Measurements from ENCODE around the gene MARCHF6. TPM values are rescaled to one million over a fixed set of nuclear protein-coding genes. Genes with fewer than 3 reads are reported as not detected.
A peak's percentile ranks its signal among the peaks of the same experiment; 100 is the strongest.

The MARCHF6 gene
- total and polyA plus RNA-seq, 9 of the 15 experiments (the other 6 are each of a cell fraction or from before 2014, with no cell fraction given), result 74.1 to 456 (median 116) TPM

DNA sequence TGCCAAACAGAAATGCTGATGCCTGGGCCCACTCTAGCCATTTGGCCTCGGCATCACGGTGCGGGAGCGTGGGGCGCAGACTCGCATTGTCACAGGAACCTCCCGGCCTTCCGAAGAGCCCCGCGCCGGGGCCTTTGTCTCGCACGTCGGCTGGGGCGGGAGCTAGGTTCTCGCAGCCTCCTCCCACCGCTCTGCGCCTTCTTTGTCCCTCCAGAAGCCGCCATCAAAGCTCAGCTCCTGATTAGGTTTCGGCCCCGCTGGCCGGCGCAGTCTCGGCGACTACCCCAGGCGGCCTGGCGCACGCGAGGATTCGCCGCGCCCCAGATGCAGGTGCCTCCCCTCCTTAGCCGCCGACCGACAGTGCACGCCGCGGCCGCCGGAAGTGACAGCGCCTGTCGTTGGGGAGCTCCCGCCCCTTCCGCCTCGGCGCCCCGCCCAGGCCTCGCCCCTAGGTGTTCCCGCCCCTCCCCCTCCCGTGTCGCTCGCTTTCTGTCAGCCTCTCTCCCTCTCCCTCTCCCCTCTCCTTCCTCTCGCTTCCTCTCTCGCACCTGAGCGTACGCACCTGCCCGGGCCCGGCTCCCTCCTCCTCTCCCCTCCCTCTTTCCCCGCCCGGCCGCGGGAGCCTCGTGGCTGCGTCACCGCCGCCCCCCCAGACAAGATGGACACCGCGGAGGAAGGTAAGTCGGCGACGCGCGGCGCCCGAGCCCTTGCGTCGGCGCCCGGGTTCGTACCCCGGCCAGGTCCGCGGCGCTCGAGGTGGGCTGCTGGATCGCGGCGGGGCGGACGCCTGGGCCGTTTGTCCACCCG, at the start of gene MARCHF6 (continued):
- TF ChIP-seq, protein P1, sequence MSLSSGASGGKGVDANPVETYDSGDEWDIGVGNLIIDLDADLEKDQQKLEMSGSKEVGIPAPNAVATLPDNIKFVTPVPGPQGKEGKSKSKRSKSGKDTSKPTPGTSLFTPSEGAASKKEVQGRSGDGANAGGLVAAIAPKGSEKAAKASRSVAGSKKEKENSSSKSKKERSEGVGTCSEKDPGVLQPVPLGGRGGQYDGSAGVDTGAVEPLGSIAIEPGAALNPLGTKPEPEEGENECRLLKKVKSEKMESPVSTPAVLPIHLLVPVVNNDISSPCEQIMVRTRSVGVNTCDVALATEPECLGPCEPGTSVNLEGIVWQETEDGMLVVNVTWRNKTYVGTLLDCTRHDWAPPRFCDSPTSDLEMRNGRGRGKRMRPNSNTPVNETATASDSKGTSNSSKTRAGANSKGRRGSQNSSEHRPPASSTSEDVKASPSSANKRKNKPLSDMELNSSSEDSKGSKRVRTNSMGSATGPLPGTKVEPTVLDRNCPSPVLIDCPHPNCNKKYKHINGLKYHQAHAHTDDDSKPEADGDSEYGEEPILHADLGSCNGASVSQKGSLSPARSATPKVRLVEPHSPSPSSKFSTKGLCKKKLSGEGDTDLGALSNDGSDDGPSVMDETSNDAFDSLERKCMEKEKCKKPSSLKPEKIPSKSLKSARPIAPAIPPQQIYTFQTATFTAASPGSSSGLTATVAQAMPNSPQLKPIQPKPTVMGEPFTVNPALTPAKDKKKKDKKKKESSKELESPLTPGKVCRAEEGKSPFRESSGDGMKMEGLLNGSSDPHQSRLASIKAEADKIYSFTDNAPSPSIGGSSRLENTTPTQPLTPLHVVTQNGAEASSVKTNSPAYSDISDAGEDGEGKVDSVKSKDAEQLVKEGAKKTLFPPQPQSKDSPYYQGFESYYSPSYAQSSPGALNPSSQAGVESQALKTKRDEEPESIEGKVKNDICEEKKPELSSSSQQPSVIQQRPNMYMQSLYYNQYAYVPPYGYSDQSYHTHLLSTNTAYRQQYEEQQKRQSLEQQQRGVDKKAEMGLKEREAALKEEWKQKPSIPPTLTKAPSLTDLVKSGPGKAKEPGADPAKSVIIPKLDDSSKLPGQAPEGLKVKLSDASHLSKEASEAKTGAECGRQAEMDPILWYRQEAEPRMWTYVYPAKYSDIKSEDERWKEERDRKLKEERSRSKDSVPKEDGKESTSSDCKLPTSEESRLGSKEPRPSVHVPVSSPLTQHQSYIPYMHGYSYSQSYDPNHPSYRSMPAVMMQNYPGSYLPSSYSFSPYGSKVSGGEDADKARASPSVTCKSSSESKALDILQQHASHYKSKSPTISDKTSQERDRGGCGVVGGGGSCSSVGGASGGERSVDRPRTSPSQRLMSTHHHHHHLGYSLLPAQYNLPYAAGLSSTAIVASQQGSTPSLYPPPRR (CRISPR knock-in tag; IDR thresholded peaks at IDR 0.05; ENCODE audit: borderline replicate concordance), result peak; percentile 10; the same call in 1 of the 2 replicates
- TF ChIP-seq, protein P2, sequence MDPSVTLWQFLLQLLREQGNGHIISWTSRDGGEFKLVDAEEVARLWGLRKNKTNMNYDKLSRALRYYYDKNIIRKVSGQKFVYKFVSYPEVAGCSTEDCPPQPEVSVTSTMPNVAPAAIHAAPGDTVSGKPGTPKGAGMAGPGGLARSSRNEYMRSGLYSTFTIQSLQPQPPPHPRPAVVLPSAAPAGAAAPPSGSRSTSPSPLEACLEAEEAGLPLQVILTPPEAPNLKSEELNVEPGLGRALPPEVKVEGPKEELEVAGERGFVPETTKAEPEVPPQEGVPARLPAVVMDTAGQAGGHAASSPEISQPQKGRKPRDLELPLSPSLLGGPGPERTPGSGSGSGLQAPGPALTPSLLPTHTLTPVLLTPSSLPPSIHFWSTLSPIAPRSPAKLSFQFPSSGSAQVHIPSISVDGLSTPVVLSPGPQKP (CRISPR knock-in tag; IDR thresholded peaks at IDR 0.05), result no peak
- TF ChIP-seq TEAD4 (IDR thresholded peaks at IDR 0.05; ENCODE audit: low read length), result 0 out of 2 replicates have a peak, but pooled peaks have one; percentile 12
- no peak for TF ChIP-seq TEAD4 (CRISPR knock-in tag; IDR thresholded peaks at IDR 0.05; ENCODE audit: borderline replicate concordance)
- no peak for TF ChIP-seq ZNF408 (CRISPR knock-in tag; IDR thresholded peaks at IDR 0.05; ENCODE audit: low read depth)
- 0 out of 2 replicates have a peak, but pooled peaks have one; percentile 89 for TF ChIP-seq IRF1 (CRISPR knock-in tag; IDR thresholded peaks at IDR 0.05; ENCODE audit: borderline replicate concordance)
- no peak for TF ChIP-seq ZNF140 (CRISPR knock-in tag; IDR thresholded peaks at IDR 0.05)
- TF ChIP-seq ZFP30 (CRISPR knock-in tag; IDR thresholded peaks at IDR 0.05; ENCODE audit: borderline replicate concordance), result no peak
- TF ChIP-seq HLTF (IDR thresholded peaks at IDR 0.05), result peak; percentile 77; the same call in 1 of the 2 replicates
- no peak for TF ChIP-seq GTF2A2 (tag; IDR thresholded peaks at IDR 0.05)
- no peak for TF ChIP-seq ZNF77 (CRISPR knock-in tag; IDR thresholded peaks at IDR 0.05)
- no peak for TF ChIP-seq EZH2 (IDR thresholded peaks at IDR 0.05; ENCODE audit: borderline replicate concordance, low read depth, low read length)
- no peak for TF ChIP-seq MCM5 (IDR thresholded peaks at IDR 0.05; ENCODE audit: low read depth)
- TF ChIP-seq KLF13 (tag; IDR thresholded peaks at IDR 0.05; ENCODE audit: borderline replicate concordance, low read depth), result peak; percentile 35
- TF ChIP-seq TOE1 (IDR thresholded peaks at IDR 0.05; ENCODE audit: borderline replicate concordance), result peak; percentile 74; the same call in 1 of the 2 replicates
- peak; percentile 57; the same call in 1 of the 2 replicates for TF ChIP-seq TOE1 (CRISPR knock-in tag; IDR thresholded peaks at IDR 0.05; ENCODE audit: borderline replicate concordance, low read depth)
- peak; percentile 35 to 49; a peak in 1 of 4 replicates for TF ChIP-seq TRIM24 (IDR thresholded peaks at IDR 0.05)
- TF ChIP-seq TCF15 (CRISPR knock-in tag; IDR thresholded peaks at IDR 0.05), result no peak
- TF ChIP-seq CAMTA2 (CRISPR knock-in tag; conservative IDR thresholded peaks at IDR 0.05), result no peak
- peak; percentile 74 for TF ChIP-seq ID3 (CRISPR knock-in tag; IDR thresholded peaks at IDR 0.05)
- TF ChIP-seq ID3 (tag; IDR thresholded peaks at IDR 0.05), result peak; percentile 78
